Activated naive CD8-positive, alpha-beta T cell treated with anti-CD3 and anti-CD28 coated beads, Interleukin-2, amount 50 U/mL, for 24 hours (primary cell): ENCODE measurements around the gene RAI14.
A peak's percentile ranks its signal among the peaks of the same experiment; 100 is the strongest.

Experiments
- ATAC-seq: fragments of 150-1000 bp; cut with Tn5 transposase; one replicate; pipeline ENCODE4 v1.10.0; 2021
- DNase-seq: peaks from one replicate; pipeline ENCODE4 v3.0.0; 2021
- H3K27ac Mint-ChIP-seq: one replicate; pipeline ENCODE4 v1.8.0; 2021; ENCODE audit warnings: mild to moderate bottlenecking, mixed read lengths
- H3K27me3 Mint-ChIP-seq: one replicate; pipeline ENCODE4 v1.8.0; 2021; ENCODE audit warnings: mixed read lengths
- H3K36me3 Mint-ChIP-seq: one replicate; pipeline ENCODE4 v1.8.0; 2021; ENCODE audit warnings: low read depth, mixed read lengths
- H3K4me1 Mint-ChIP-seq: one replicate; pipeline ENCODE4 v1.8.0; 2021; ENCODE audit warnings: mixed read lengths
- H3K4me3 Mint-ChIP-seq: one replicate; pipeline ENCODE4 v1.8.0; 2021; ENCODE audit warnings: mild to moderate bottlenecking, moderate library complexity, mixed read lengths
- H3K9me3 Mint-ChIP-seq: one replicate; pipeline ENCODE4 v1.8.0; 2021; ENCODE audit warnings: mixed read lengths

RAI14 gene

GRCh38 chr5:34677428-34677827 is 21.3 kb downstream of the RAI14 start:
- peaks cover 10% of the 10 kb centered on the region for H3K27me3 Mint-ChIP-seq

GRCh38 chr5:34680896-34681295 is 24.8 kb downstream of the RAI14 start:
- no peak for DNase-seq
- no peaks in the 10 kb centered on the region for H3K36me3 Mint-ChIP-seq
- peaks cover 8% of the 10 kb centered on the region for H3K27me3 Mint-ChIP-seq
- no peak overlapping the region for H3K27ac Mint-ChIP-seq
- ATAC-seq, result no peak
- H3K4me3 Mint-ChIP-seq, result no peak overlapping the region
- H3K9me3 Mint-ChIP-seq, result no peaks in the 10 kb centered on the region
- H3K4me1 Mint-ChIP-seq, result peaks cover 2% of the 10 kb centered on the region

More at GRCh38 chr5:34677428-34677827, 21.3 kb downstream of the RAI14 start:
- ATAC-seq, result no peak
- Mint-ChIP-seq H3K9me3 (no peaks in the 10 kb centered on the region), H3K4me1 (no peaks in the 10 kb centered on the region), H3K27ac (no peak overlapping the region), H3K4me3 (no peak overlapping the region), H3K36me3 (no peaks in the 10 kb centered on the region)
- no peak for DNase-seq

- H3K4me3 Mint-ChIP-seq, result no peak overlapping the region
- no peaks in the 10 kb centered on the region for H3K36me3 Mint-ChIP-seq
- no peaks in the 10 kb centered on the region for H3K9me3 Mint-ChIP-seq
- ATAC-seq, result no peak
- peaks cover 2% of the 10 kb centered on the region for H3K4me1 Mint-ChIP-seq
- H3K27me3 Mint-ChIP-seq, result peaks cover 4% of the 10 kb centered on the region
- DNase-seq, result no peak
- no peak overlapping the region for H3K27ac Mint-ChIP-seq
Measured at GRCh38 chr5:34682926-34683623, 26.9 kb downstream of the RAI14 start.

GRCh38 chr5:34684281-34684979 is 28.3 kb downstream of the RAI14 start:
- H3K36me3 Mint-ChIP-seq, result no peaks in the 10 kb centered on the region

GRCh38 chr5:34684980-34685352 is 28.8 kb downstream of the RAI14 start:
- Mint-ChIP-seq H3K27me3 (peaks cover 3% of the 10 kb centered on the region), H3K36me3 (no peaks in the 10 kb centered on the region), H3K4me1 (peaks cover 2% of the 10 kb centered on the region), H3K4me3 (no peak overlapping the region), H3K27ac (no peak overlapping the region), H3K9me3 (no peaks in the 10 kb centered on the region)
- no peak for ATAC-seq
- DNase-seq, result no peak

More at GRCh38 chr5:34684281-34684979, 28.3 kb downstream of the RAI14 start:
- Mint-ChIP-seq H3K9me3 (no peaks in the 10 kb centered on the region), H3K4me3 (no peak overlapping the region), H3K27ac (no peak overlapping the region), H3K4me1 (peaks cover 2% of the 10 kb centered on the region), H3K27me3 (peaks cover 3% of the 10 kb centered on the region)
- ATAC-seq (peak; percentile 63), DNase-seq (no peak)

- no peak overlapping the region for H3K27ac Mint-ChIP-seq
- DNase-seq, result no peak
Measured at GRCh38 chr5:34685485-34686165, 29.5 kb downstream of the RAI14 start.

GRCh38 chr5:34686762-34687268 is 30.7 kb downstream of the RAI14 start:
- no peaks in the 10 kb centered on the region for H3K9me3 Mint-ChIP-seq
- DNase-seq, result no peak
- H3K4me3 Mint-ChIP-seq, result no peak overlapping the region
- H3K36me3 Mint-ChIP-seq, result no peaks in the 10 kb centered on the region
- peaks cover 3% of the 10 kb centered on the region for H3K27me3 Mint-ChIP-seq
- peaks cover 2% of the 10 kb centered on the region for H3K4me1 Mint-ChIP-seq
- no peak overlapping the region for H3K27ac Mint-ChIP-seq
- ATAC-seq, result no peak

More at GRCh38 chr5:34685485-34686165, 29.5 kb downstream of the RAI14 start:
- Mint-ChIP-seq H3K4me3 (no peak overlapping the region), H3K36me3 (no peaks in the 10 kb centered on the region), H3K4me1 (peaks cover 2% of the 10 kb centered on the region), H3K9me3 (no peaks in the 10 kb centered on the region), H3K27me3 (peaks cover 3% of the 10 kb centered on the region)
- peak; percentile 46 for ATAC-seq

- no peak overlapping the region for H3K4me3 Mint-ChIP-seq
- H3K9me3 Mint-ChIP-seq, result no peaks in the 10 kb centered on the region
- DNase-seq (no peak), ATAC-seq (no peak)
- H3K27me3 Mint-ChIP-seq, result peaks cover 3% of the 10 kb centered on the region
- H3K4me1 Mint-ChIP-seq, result peaks cover 2% of the 10 kb centered on the region
- no peak overlapping the region for H3K27ac Mint-ChIP-seq
- no peaks in the 10 kb centered on the region for H3K36me3 Mint-ChIP-seq
Measured at GRCh38 chr5:34687269-34688011, 31.3 kb downstream of the RAI14 start.

GRCh38 chr5:34688015-34688810 is 32.1 kb downstream of the RAI14 start:
- Mint-ChIP-seq H3K4me3 (no peak overlapping the region), H3K9me3 (no peaks in the 10 kb centered on the region), H3K27ac (no peak overlapping the region), H3K4me1 (peaks cover 2% of the 10 kb centered on the region), H3K36me3 (no peaks in the 10 kb centered on the region), H3K27me3 (peaks cover 3% of the 10 kb centered on the region)
- ATAC-seq (no peak), DNase-seq (no peak)

GRCh38 chr5:34690301-34690700 is 34.2 kb downstream of the RAI14 start:
- H3K27me3 Mint-ChIP-seq, result peaks cover 2% of the 10 kb centered on the region
- DNase-seq, result no peak
- H3K36me3 Mint-ChIP-seq, result no peaks in the 10 kb centered on the region
- no peak overlapping the region for H3K4me3 Mint-ChIP-seq
- no peak overlapping the region for H3K27ac Mint-ChIP-seq
- H3K4me1 Mint-ChIP-seq, result peaks cover 14% of the 10 kb centered on the region
- ATAC-seq, result no peak
- no peaks in the 10 kb centered on the region for H3K9me3 Mint-ChIP-seq

- Mint-ChIP-seq H3K27ac (no peak overlapping the region), H3K9me3 (no peaks in the 10 kb centered on the region), H3K27me3 (peaks cover 2% of the 10 kb centered on the region), H3K36me3 (no peaks in the 10 kb centered on the region), H3K4me3 (no peak overlapping the region), H3K4me1 (peaks cover 17% of the 10 kb centered on the region)
- DNase-seq (no peak), ATAC-seq (no peak)
Measured at GRCh38 chr5:34690898-34691297, 34.8 kb downstream of the RAI14 start.

- DNase-seq (no peak), ATAC-seq (no peak)
- Mint-ChIP-seq H3K36me3 (no peaks in the 10 kb centered on the region), H3K27me3 (peaks cover 2% of the 10 kb centered on the region), H3K27ac (no peak overlapping the region), H3K4me1 (peaks cover 17% of the 10 kb centered on the region), H3K9me3 (no peaks in the 10 kb centered on the region), H3K4me3 (no peak overlapping the region)
Measured at GRCh38 chr5:34691326-34691725, 35.2 kb downstream of the RAI14 start.

- ATAC-seq (no peak), DNase-seq (no peak)
- Mint-ChIP-seq H3K27me3 (peaks cover 2% of the 10 kb centered on the region), H3K9me3 (no peaks in the 10 kb centered on the region), H3K27ac (no peak overlapping the region), H3K36me3 (no peaks in the 10 kb centered on the region), H3K4me1 (peaks cover 17% of the 10 kb centered on the region), H3K4me3 (no peak overlapping the region)
Measured at GRCh38 chr5:34692786-34693185, 36.7 kb downstream of the RAI14 start.

- DNase-seq (no peak), ATAC-seq (peak; percentile 20)
- no peak overlapping the region for H3K27ac Mint-ChIP-seq
- H3K9me3 Mint-ChIP-seq, result no peaks in the 10 kb centered on the region
- no peak overlapping the region for H3K4me3 Mint-ChIP-seq
- H3K27me3 Mint-ChIP-seq, result no peaks in the 10 kb centered on the region
- peaks cover 17% of the 10 kb centered on the region for H3K4me1 Mint-ChIP-seq
- H3K36me3 Mint-ChIP-seq, result no peaks in the 10 kb centered on the region
Measured at GRCh38 chr5:34694012-34694411, 37.9 kb downstream of the RAI14 start.
